HEK293 (cell line): Measurements from ENCODE around the gene ASCC1.

ENCODE experiments used
- CTCF ChIA-PET: fragments of 350-600 bp; formaldehyde crosslinking; extraction: SDS; loops from one replicate; lab custom pipeline; 2021; ENCODE audit warnings: antibody characterized with exemption; lab: Yijun Ruan, JAX
- POLR2A ChIA-PET: fragments of 300-600 bp; formaldehyde crosslinking; extraction: SDS; loops from one replicate; lab custom pipeline; 2020; ENCODE audit warnings: antibody characterized with exemption, inconsistent platforms; lab: Yijun Ruan, JAX
- H3K27ac ChIP-seq: fragments of 200-500 bp; sonication (Bioruptor generic); 2 replicates; pipeline ENCODE4 v1.5.1; 2014; ENCODE audit warnings: low read depth, low read length, control low read depth, inconsistent platforms; ENCODE audit errors: extremely low read depth
- H3K36me3 ChIP-seq, 2 experiments: fragments of 200-500 bp in 1 of 2; sonication (Bioruptor generic) in 1 of 2; 1 replicate in 1 of 2; 2 replicates in 1 of 2; pipeline ENCODE4 v1.5.1; 2014 to 2017; ENCODE audit warnings: inconsistent platforms in 2 of 2, low read length in 2 of 2; ENCODE audit not compliant: control insufficient read depth in 2 of 2, insufficient read depth in 1 of 2
- H3K4me1 ChIP-seq: fragments of 200-500 bp; sonication (Bioruptor generic); 2 replicates; pipeline ENCODE4 v1.5.1; 2014; ENCODE audit warnings: mild to moderate bottlenecking, low read length, inconsistent platforms; ENCODE audit not compliant: control insufficient read depth, insufficient read depth
- H3K4me3 ChIP-seq: 2 replicates; pipeline ENCODE4 v1.5.1; 2011; ENCODE audit warnings: low read depth, mild to moderate bottlenecking, control low read depth, low read length, moderate library complexity
- H3K9me3 ChIP-seq: fragments of 200-500 bp; sonication (Bioruptor generic); 2 replicates; pipeline ENCODE4 v1.5.1; 2014; ENCODE audit warnings: low read depth, low read length, inconsistent platforms; ENCODE audit not compliant: control insufficient read depth, insufficient read depth
- OSR2 ChIP-seq: fragments of 450-650 bp; formaldehyde crosslinking; IDR thresholded peaks from 2 replicates; pipeline ENCODE4 v1.5.1; 2016; ENCODE audit warnings: missing biosample characterization, missing genetic modification characterization
- SETDB1 ChIP-seq: IDR thresholded peaks from one replicate; pipeline ENCODE4 v1.6.1; 2017; ENCODE audit warnings: mild to moderate bottlenecking, low read length, moderate library complexity, mixed read lengths; ENCODE audit not compliant: insufficient read length
- ZBTB20 ChIP-seq: fragments of 450-650 bp; formaldehyde crosslinking; IDR thresholded peaks from 2 replicates; pipeline ENCODE4 v1.5.1; 2016; ENCODE audit warnings: missing biosample characterization, missing genetic modification characterization
- ZBTB48 ChIP-seq: fragments of 450-650 bp; formaldehyde crosslinking; IDR thresholded peaks from 2 replicates; pipeline ENCODE4 v1.5.1; 2016; ENCODE audit warnings: missing biosample characterization, missing genetic modification characterization
- ZIC2 ChIP-seq: fragments of 450-650 bp; formaldehyde crosslinking; IDR thresholded peaks from 2 replicates; pipeline ENCODE4 v1.5.1; 2016; ENCODE audit warnings: missing biosample characterization, missing genetic modification characterization
- ZNF24 ChIP-seq: fragments of 450-650 bp; formaldehyde crosslinking; IDR thresholded peaks from 2 replicates; pipeline ENCODE4 v1.5.1; 2016; ENCODE audit warnings: missing biosample characterization, missing genetic modification characterization
- ZNF341 ChIP-seq: fragments of 450-650 bp; formaldehyde crosslinking; IDR thresholded peaks from 2 replicates; pipeline ENCODE4; 2016; ENCODE audit warnings: low read depth, missing biosample characterization, missing genetic modification characterization
- ZNF366 ChIP-seq: fragments of 450-650 bp; formaldehyde crosslinking; conservative IDR thresholded peaks from 2 replicates; pipeline ENCODE4 v1.5.1; 2016; ENCODE audit warnings: missing biosample characterization, missing genetic modification characterization
- ZNF394 ChIP-seq: fragments of 450-650 bp; formaldehyde crosslinking; IDR thresholded peaks from 2 replicates; pipeline ENCODE4 v1.5.1; 2016; ENCODE audit warnings: missing biosample characterization, missing genetic modification characterization, mild to moderate bottlenecking, moderate library complexity, borderline replicate concordance
- ZNF561 ChIP-seq: fragments of 450-650 bp; IDR thresholded peaks from 2 replicates; pipeline ENCODE4 v1.5.1; 2018; ENCODE audit warnings: missing biosample characterization, missing genetic modification characterization, borderline replicate concordance
- ZNF677 ChIP-seq: fragments of 450-650 bp; IDR thresholded peaks from 2 replicates; pipeline ENCODE4 v1.5.0; 2018; ENCODE audit warnings: missing biosample characterization, mild to moderate bottlenecking, missing genetic modification characterization, moderate library complexity
- ZNF701 ChIP-seq: fragments of 450-650 bp; formaldehyde crosslinking; IDR thresholded peaks from 2 replicates; pipeline ENCODE4 v1.5.1; 2016; ENCODE audit warnings: missing biosample characterization, missing genetic modification characterization
- ZNF707 ChIP-seq: fragments of 450-650 bp; formaldehyde crosslinking; IDR thresholded peaks from 2 replicates; pipeline ENCODE4 v1.5.1; 2016; ENCODE audit warnings: missing biosample characterization, missing genetic modification characterization
- TF ChIP-seq, protein P1 (sequence below): fragments of 450-650 bp; formaldehyde crosslinking; IDR thresholded peaks from 2 replicates; pipeline ENCODE4 v1.5.1; 2017; ENCODE audit warnings: missing biosample characterization, missing genetic modification characterization
- TF ChIP-seq, protein P2 (sequence below): fragments of 450-650 bp; formaldehyde crosslinking; IDR thresholded peaks from 2 replicates; pipeline ENCODE4 v1.5.1; 2017; ENCODE audit warnings: missing biosample characterization, missing genetic modification characterization
- TF ChIP-seq, protein P3 (sequence below): fragments of 450-650 bp; IDR thresholded peaks from 2 replicates; pipeline ENCODE4 v1.5.1; 2018; ENCODE audit warnings: missing biosample characterization, missing genetic modification characterization
- TF ChIP-seq, protein P4 (sequence below): fragments of 450-650 bp; formaldehyde crosslinking; conservative IDR thresholded peaks from 2 replicates; pipeline ENCODE4 v1.5.1; 2016; ENCODE audit warnings: low read depth, missing biosample characterization, missing genetic modification characterization

The ASCC1 gene

DNA sequence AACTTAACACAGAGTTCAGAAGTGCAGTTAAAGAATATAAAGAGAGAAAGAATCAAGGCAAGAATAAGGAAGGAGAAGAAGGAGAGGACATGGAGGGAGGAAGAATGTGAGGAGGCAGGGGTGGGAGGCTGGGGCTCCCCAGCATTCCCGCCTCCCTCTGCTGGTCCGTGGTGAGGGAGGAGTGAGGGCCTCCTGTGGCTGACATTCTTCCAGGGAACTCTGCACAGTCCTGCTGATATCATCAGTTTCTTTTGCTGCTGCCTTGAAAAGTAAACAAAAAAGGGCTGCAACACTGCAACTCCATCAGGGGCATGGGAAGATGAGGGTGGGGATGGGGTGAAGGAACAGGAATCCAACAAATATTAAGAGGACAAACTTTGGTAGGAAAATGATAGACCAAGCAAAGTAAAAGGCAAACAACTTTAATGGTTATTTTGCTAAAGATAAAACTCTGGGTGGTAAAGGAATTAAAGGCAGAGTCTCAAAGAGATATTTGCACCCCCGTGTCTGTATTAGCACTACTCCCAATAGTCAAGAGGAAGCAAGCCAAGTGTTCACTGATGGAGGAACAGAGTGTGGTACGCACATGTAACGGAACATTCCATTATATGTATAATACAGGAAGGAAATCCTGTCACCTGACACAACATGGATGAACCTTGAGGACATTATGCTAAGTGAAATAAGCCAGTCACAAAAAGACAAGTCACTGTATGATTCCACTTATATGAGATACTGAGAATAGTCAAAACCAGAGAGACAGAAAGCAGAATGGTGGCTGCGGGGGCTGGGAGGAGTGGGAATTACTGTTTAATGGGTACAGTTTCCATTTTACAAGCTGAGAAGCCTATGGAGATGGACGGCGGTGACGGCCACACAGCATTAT is 119.7 kb downstream of the ASCC1 start (continued):
- TF ChIP-seq, protein P1, sequence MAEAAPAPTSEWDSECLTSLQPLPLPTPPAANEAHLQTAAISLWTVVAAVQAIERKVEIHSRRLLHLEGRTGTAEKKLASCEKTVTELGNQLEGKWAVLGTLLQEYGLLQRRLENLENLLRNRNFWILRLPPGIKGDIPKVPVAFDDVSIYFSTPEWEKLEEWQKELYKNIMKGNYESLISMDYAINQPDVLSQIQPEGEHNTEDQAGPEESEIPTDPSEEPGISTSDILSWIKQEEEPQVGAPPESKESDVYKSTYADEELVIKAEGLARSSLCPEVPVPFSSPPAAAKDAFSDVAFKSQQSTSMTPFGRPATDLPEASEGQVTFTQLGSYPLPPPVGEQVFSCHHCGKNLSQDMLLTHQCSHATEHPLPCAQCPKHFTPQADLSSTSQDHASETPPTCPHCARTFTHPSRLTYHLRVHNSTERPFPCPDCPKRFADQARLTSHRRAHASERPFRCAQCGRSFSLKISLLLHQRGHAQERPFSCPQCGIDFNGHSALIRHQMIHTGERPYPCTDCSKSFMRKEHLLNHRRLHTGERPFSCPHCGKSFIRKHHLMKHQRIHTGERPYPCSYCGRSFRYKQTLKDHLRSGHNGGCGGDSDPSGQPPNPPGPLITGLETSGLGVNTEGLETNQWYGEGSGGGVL (tag by site-specific recombination): peak; percentile 95
- TF ChIP-seq SETDB1: peak; percentile 19
- TF ChIP-seq, protein P2, sequence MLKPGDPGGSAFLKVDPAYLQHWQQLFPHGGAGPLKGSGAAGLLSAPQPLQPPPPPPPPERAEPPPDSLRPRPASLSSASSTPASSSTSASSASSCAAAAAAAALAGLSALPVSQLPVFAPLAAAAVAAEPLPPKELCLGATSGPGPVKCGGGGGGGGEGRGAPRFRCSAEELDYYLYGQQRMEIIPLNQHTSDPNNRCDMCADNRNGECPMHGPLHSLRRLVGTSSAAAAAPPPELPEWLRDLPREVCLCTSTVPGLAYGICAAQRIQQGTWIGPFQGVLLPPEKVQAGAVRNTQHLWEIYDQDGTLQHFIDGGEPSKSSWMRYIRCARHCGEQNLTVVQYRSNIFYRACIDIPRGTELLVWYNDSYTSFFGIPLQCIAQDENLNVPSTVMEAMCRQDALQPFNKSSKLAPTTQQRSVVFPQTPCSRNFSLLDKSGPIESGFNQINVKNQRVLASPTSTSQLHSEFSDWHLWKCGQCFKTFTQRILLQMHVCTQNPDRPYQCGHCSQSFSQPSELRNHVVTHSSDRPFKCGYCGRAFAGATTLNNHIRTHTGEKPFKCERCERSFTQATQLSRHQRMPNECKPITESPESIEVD (tag by site-specific recombination): 0 out of 2 replicates have a peak, but pooled peaks have one; percentile 5
- TF ChIP-seq ZNF707: no peak
- TF ChIP-seq, protein P3, sequence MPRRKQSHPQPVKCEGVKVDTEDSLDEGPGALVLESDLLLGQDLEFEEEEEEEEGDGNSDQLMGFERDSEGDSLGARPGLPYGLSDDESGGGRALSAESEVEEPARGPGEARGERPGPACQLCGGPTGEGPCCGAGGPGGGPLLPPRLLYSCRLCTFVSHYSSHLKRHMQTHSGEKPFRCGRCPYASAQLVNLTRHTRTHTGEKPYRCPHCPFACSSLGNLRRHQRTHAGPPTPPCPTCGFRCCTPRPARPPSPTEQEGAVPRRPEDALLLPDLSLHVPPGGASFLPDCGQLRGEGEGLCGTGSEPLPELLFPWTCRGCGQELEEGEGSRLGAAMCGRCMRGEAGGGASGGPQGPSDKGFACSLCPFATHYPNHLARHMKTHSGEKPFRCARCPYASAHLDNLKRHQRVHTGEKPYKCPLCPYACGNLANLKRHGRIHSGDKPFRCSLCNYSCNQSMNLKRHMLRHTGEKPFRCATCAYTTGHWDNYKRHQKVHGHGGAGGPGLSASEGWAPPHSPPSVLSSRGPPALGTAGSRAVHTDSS (tag by site-specific recombination): peak; percentile 42
- TF ChIP-seq ZNF341 (tag by site-specific recombination): peak; percentile 88
- no peak for TF ChIP-seq ZNF677 (tag by site-specific recombination)
- peak; percentile 64 for TF ChIP-seq ZIC2 (tag by site-specific recombination)
- TF ChIP-seq, protein P4, sequence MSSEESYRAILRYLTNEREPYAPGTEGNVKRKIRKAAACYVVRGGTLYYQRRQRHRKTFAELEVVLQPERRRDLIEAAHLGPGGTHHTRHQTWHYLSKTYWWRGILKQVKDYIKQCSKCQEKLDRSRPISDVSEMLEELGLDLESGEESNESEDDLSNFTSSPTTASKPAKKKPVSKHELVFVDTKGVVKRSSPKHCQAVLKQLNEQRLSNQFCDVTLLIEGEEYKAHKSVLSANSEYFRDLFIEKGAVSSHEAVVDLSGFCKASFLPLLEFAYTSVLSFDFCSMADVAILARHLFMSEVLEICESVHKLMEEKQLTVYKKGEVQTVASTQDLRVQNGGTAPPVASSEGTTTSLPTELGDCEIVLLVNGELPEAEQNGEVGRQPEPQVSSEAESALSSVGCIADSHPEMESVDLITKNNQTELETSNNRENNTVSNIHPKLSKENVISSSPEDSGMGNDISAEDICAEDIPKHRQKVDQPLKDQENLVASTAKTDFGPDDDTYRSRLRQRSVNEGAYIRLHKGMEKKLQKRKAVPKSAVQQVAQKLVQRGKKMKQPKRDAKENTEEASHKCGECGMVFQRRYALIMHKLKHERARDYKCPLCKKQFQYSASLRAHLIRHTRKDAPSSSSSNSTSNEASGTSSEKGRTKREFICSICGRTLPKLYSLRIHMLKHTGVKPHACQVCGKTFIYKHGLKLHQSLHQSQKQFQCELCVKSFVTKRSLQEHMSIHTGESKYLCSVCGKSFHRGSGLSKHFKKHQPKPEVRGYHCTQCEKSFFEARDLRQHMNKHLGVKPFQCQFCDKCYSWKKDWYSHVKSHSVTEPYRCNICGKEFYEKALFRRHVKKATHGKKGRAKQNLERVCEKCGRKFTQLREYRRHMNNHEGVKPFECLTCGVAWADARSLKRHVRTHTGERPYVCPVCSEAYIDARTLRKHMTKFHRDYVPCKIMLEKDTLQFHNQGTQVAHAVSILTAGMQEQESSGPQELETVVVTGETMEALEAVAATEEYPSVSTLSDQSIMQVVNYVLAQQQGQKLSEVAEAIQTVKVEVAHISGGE (tag by site-specific recombination): no peak
- peak; percentile 64; the same call in 1 of the 2 replicates for TF ChIP-seq ZBTB48
- peak; percentile 46 for TF ChIP-seq OSR2
- TF ChIP-seq ZNF366 (tag by site-specific recombination): peak; percentile 44; the same call in 1 of the 2 replicates
- no peak for TF ChIP-seq ZNF701 (tag by site-specific recombination)
- TF ChIP-seq ZBTB20 (tag by site-specific recombination): peak; percentile 45; the same call in 1 of the 2 replicates
- TF ChIP-seq ZNF561 (tag by site-specific recombination): no peak

DNA sequence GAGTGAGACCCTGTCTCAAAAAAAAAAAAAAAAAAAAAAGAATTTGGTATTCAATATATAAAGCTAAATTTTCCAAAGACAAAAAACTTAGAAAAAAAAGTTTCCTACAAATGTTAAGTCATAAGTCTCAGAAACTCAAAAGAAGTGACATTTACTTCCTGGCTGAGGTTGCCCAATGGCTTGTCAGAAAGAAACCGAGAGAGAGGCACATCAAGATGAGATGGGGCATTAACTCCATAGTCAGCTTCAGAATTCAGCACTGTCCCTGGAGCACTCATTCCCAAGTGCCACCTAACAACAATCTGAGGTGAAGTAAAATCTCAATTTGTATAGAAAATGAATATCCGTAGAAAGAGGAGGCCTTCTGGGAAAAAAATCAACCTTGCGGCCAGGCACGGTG is 120.9 kb downstream of the ASCC1 start:
- no peaks in the 10 kb centered on the region for H3K9me3 ChIP-seq
- no peak overlapping the region for H3K4me3 ChIP-seq
- H3K36me3 ChIP-seq: peaks cover 0 to 3% of the 10 kb centered on the region in 2 experiments; a peak in 2 of 3 replicates
- TF ChIP-seq ZNF394 (tag by site-specific recombination) (no peak), ZNF24 (tag by site-specific recombination) (no peak)
- TF ChIP-seq, all 188 proteins: peak for 0
- ChIA-PET POLR2A (interaction anchor here (0.6 kb wide), 1 partner anchor 197 kb away, joined by 4 read pairs; no protein-coding TSS in a partner anchor), CTCF (interaction anchor here (0.7 to 1.3 kb wide), 2 partner anchors 47 to 203 kb away, joined by 3 to 4 read pairs; no protein-coding TSS in a partner anchor)
- Histone ChIP-seq H3K4me1 (peaks cover 31% of the 10 kb centered on the region), H3K27ac (no peak overlapping the region)
